AG09309 (cell line): ENCODE results near the gene TMEM141.
"Not testable (repeated sequence)": the region's sequence is repeated elsewhere in the genome, so short reads cannot be mapped to it uniquely, and the experiment has no call there.

Source experiments
- DNase-seq: peaks from one replicate; pipeline ENCODE4 v3.0.0-alpha.2; 2010; ENCODE audit warnings: low read depth
- H3K4me3 ChIP-seq: 2 replicates; pipeline ENCODE4 v1.5.1; 2011; ENCODE audit warnings: mild to moderate bottlenecking, low read depth, low read length, moderate library complexity; ENCODE audit not compliant: control insufficient read depth
- CTCF ChIP-seq: IDR thresholded peaks from 2 replicates; pipeline ENCODE4 v1.5.1; 2011; ENCODE audit warnings: mild to moderate bottlenecking, low read depth, low read length, inconsistent platforms; ENCODE audit not compliant: insufficient read depth, control insufficient read depth; ENCODE audit errors: missing control alignments

TMEM141 gene

GRCh38 chr9:136750526-136750925 lies 40.6 kb upstream of the TMEM141 start:
- no peak for TF ChIP-seq CTCF
- no peak overlapping the region for H3K4me3 ChIP-seq
- no peak for DNase-seq

- H3K4me3 ChIP-seq, result no peak overlapping the region
- TF ChIP-seq CTCF, result no peak
- no peak for DNase-seq
Observed at GRCh38 chr9:136751244-136751643, 39.9 kb upstream of the TMEM141 start.

GRCh38 chr9:136751814-136752213 lies 39.3 kb upstream of the TMEM141 start:
- TF ChIP-seq CTCF, result no peak
- H3K4me3 ChIP-seq, result no peak overlapping the region
- no peak for DNase-seq

- no peak for DNase-seq
- no peak overlapping the region for H3K4me3 ChIP-seq
- no peak for TF ChIP-seq CTCF
Observed at GRCh38 chr9:136753371-136754058, 37.6 kb upstream of the TMEM141 start.

GRCh38 chr9:136754059-136754572 lies 37.0 kb upstream of the TMEM141 start:
- no peak for TF ChIP-seq CTCF
- H3K4me3 ChIP-seq, result no peak overlapping the region
- no peak for DNase-seq

- no peak for TF ChIP-seq CTCF
- H3K4me3 ChIP-seq, result no peak overlapping the region
- no peak for DNase-seq
Observed at GRCh38 chr9:136754626-136755301, 36.4 kb upstream of the TMEM141 start.

- not testable (repeated sequence) for H3K4me3 ChIP-seq, DNase-seq
Observed at GRCh38 chr9:136755302-136756133, 35.6 kb upstream of the TMEM141 start.
